NCI-H345 (cell line): ENCODE data around the gene ZNF217.
A peak's percentile ranks its signal among the peaks of the same experiment; 100 is the strongest.
"Not testable (repeated sequence)": the region's sequence is repeated elsewhere in the genome, so short reads cannot be mapped to it uniquely, and the experiment has no call there.

ENCODE experiments used
- DNase-seq: peaks from one replicate; lab custom pipeline; 2025; lab: John Stamatoyannopoulos, UW

ZNF217 gene

DNA sequence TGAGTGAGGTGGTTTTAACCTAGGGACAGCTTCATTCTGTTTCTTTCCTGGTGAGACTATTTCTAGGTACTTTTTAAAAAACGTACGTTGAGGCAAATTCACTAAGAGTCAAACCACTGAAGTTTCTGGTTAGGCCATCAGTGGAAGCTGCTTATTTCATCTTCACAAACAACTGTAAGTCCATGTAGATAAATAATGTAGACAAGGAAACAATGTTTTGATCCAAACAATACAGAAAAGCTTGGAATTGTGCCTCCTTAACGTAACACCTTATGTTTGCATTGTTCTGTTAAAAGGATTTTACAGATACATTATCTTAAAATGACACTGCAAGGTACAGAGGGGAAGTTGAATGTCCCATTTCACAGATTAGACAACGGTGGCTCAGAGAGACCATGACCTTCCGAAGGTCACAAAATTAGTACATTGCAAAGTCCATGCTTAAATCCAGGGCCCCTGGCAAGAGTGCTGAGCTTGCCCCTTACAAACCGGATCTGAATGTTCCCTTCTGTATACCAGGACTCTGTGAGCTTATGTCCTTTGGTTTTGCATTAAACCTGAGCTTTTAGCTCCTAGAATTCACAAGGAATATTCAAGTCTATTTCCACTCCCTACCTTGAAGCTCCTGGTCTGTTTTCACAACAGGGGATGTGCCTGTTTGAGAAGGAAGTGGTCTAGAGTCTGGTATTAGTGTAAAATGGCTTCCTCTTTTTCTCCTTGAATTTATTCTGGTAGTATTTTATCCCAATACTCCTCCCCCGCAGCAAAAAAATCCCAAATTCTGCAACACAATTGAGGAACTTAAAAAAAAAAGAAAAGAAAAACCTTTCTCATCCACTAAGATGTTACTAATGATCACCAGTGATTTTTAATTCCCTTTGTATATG, 28.9 kb upstream of the ZNF217 start:
- DNase-seq = no peak

- DNase-seq = peak; percentile 13
These were observed 28.0 kb upstream of the ZNF217 start for GRCh38 chr20:53621482-53622246.

DNA sequence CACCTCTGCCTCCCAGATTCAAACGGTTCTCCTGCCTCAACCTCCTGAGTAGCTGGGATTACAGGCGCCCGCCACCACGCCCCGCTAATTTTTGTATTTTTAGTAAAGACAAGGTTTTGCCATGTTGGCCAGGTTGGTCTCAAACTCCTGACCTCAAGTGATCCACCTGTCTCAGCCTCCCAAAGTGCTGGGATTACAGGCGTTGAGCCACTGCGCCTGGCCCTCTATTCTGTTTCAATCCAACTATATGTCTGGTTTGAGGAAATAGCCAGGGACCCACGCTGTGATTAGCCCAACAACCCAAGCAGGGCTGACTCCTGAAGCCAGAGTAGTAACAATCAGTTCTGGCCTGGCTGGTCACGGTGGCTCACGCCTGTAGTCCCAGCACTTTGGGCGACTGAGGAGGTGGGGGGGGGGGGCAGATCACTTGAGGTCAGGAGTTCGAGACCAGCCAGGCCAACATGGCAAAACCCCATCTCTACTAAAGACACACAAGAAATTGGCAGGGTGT, 24.9 kb upstream of the ZNF217 start:
- DNase-seq = not testable (repeated sequence)

- DNase-seq = no peak
These were observed 24.3 kb upstream of the ZNF217 start for GRCh38 chr20:53617791-53618489.

- not testable (repeated sequence) for DNase-seq
These were observed 22.9 kb upstream of the ZNF217 start for GRCh38 chr20:53616489-53616888.

DNA sequence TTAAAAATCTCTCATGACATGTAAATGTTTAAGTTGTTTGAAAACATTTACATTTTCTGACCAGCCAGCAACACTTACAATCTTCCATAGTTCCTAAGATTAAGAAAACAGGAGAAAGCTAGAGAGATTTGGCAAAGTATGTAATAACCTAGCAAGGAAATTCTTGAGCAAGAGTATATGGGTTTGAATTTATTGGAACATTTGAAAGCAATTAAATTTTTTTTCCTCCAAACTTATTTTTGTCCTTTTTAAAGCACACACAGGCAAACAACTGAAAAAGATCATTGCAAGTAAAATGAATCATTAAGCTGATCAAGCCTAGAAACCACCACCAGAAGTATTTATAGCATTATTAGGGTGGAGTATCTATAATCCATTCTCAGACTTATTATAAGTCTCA, 20.1 kb upstream of the ZNF217 start:
- DNase-seq = no peak

GRCh38 chr20:53612289-53612688, 18.6 kb upstream of the ZNF217 start:
- not testable (repeated sequence) for DNase-seq

DNA sequence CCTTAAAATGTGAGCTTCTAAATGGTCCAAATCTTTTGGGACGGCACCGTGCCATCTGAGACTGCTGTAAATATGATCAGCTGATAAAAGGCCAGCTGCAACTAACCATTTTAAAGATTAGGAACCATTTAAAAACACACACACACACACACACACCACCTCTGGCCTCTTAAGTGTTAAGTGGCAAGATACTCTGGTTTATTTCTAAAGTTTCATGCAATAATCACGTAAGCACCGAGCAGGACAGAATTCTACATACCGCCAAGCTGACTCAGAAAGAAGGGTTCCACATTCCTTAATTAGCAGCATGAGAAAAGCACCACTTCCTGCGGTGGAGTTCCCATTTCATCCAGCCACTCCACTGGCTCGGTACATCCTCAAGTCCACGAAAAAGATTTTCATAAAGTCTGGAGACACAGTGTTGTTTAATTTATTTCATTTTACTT, 17.8 kb upstream of the ZNF217 start:
- DNase-seq = no peak

GRCh38 chr20:53609491-53610445, 16.1 kb upstream of the ZNF217 start:
- DNase-seq = peak; percentile 50

DNA sequence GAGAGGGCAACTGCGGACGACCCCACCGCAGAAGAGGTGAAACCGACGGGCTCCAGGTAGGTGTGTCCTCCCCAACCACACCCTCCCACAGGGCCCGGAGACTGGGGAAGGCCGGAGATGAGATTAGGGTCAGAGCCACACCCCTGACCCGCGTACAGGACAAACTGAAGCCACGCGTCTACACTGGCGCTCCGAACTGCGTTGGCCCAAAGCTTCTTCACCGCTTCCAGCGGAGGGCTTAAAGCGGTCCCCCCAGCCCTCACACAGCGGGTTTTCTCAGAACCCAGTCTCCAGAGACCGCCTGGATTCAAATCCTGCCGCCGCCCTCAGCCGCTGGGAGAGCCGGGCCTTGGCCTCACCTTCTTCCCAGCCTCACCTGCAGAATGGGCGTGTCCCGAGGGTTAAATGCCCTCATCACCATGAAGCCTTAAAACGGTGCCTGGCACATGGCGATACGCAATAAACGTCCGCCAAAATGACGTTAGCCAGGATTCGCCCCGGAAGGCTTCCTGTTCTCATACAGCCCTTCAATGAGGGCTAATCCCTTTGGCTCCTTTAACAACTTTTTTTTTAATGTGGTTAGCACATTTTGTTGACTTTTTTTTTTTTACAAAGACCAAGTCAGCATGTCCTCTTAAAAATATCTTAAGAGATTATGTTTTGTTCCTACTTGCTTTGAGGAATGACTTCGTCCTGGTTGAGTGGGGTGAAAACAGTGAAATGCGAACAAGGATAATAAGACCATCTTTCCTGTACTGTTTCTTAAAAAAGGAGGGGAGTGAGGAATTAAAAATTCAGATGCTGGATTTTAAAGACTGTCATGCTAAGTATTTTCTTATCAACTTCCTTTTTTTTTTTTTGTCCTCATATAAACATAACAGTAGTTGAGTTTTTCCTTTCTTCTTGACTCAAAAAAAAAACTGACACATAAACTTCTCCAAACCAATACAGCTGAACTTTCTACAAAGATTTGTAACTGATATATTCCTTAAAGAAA, 15.1 kb upstream of the ZNF217 start:
- DNase-seq = no peak

GRCh38 chr20:53608071-53608455, 14.4 kb upstream of the ZNF217 start:
- DNase-seq = no peak

- DNase-seq = no peak
These were observed 12.8 kb upstream of the ZNF217 start for GRCh38 chr20:53606364-53606985.

- DNase-seq = not testable (repeated sequence)
These were observed 11.8 kb upstream of the ZNF217 start for GRCh38 chr20:53605401-53605800.

DNA sequence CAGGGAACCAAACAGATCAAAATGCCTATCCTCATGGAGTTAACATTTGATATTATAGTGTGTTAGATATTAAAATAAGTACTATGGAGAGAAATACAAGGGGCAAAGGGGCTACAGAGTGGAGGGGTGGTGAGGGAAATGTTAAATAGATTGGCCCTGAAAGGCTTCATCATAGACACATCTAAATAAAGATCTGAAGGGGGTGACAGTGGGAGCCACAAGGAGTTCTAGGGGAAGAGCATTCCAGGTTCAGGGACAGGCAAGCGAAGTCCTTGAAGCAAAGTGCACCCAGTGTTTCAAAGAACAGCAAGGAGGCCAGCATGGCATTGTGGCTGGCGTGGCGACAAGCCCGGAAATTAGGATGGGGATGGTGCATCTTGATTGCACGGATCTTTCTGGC, 11.2 kb upstream of the ZNF217 start:
- DNase-seq = not testable (repeated sequence)

DNA sequence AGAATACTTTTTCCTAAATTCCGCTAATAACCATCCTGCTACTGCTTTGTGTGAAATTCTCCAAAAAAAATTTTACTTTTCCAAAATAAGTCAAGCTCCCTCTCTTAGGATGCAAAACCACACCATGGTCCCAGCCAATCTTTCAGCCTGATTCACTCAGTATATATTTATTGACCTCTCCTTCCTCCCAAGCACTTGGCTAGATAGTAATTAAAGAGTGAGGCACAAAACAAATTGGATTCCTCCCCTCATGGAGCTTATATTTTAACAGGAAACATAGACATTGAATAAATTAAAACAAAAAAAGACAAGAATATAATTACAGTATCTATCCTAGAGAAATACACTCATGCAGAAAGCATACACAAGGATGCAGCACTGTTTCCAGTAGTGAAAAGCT, 9.0 kb upstream of the ZNF217 start:
- no peak for DNase-seq

DNA sequence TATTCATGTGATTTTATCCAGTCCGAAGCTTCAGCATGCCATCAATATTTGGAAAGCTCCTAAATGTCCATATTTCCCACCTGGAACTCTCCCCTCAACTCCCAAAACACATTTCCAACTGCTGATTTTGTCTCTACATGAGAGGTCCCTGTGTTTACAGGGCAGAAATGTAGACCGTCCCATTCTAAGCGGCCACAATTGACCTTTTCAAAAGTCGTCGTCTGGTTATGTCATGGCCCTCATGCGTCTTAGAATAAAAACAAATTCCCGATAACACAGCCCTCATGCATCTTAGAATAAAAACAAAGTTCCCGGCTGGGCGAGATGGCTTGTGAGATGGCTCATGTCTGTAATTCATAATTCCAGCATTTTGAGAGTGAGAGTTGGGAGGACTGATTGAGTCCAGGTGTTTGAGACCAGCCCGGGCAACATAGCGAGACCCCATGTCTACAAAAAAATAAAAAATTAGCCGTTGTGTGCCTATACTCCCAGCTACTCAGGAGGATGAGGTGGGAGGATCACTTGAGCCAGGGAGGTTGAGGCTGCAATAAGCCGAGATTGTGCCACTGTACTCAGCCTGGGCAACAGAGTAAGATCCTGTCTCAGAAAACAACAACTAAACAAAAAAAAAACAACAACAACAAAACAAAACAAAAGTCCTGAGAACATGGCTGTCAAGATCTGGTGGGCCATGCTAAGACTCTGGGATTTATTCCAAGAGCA, 6.4 kb upstream of the ZNF217 start:
- DNase-seq = no peak

GRCh38 chr20:53599378-53599777, 5.7 kb upstream of the ZNF217 start:
- no peak for DNase-seq

DNA sequence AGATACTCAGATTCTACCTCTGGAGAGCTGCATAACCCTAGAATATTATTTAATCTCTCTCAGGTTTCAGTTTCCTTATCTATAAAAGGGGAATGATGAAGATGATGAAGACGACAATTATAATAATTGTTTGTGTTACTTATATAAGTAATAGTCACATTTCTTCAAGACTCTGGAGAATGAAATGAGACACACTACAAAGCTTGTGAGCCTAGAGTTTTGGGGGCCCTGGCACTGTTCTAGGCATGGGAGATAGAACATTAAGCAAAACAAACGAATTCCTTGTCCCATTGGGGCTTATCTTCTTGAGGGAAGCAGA, 5.4 kb upstream of the ZNF217 start:
- DNase-seq = no peak
